HEK293 (cell line): ENCODE results near the gene DVL1.

Experiments
- CTCF ChIA-PET: fragments of 350-600 bp; formaldehyde crosslinking; extraction: SDS; loops from one replicate; lab custom pipeline; 2021; ENCODE audit warnings: antibody characterized with exemption; lab: Yijun Ruan, JAX
- POLR2A ChIA-PET: fragments of 300-600 bp; formaldehyde crosslinking; extraction: SDS; loops from one replicate; lab custom pipeline; 2020; ENCODE audit warnings: antibody characterized with exemption, inconsistent platforms; lab: Yijun Ruan, JAX
- H3K27ac ChIP-seq: fragments of 200-500 bp; sonication (Bioruptor generic); 2 replicates; pipeline ENCODE4 v1.5.1; 2014; ENCODE audit warnings: low read depth, low read length, control low read depth, inconsistent platforms; ENCODE audit errors: extremely low read depth
- H3K36me3 ChIP-seq, 2 experiments: fragments of 200-500 bp in 1 of 2; sonication (Bioruptor generic) in 1 of 2; 1 replicate in 1 of 2; 2 replicates in 1 of 2; pipeline ENCODE4 v1.5.1; 2014 to 2017; ENCODE audit warnings: inconsistent platforms in 2 of 2, low read length in 2 of 2; ENCODE audit not compliant: control insufficient read depth in 2 of 2, insufficient read depth in 1 of 2
- H3K4me1 ChIP-seq: fragments of 200-500 bp; sonication (Bioruptor generic); 2 replicates; pipeline ENCODE4 v1.5.1; 2014; ENCODE audit warnings: mild to moderate bottlenecking, low read length, inconsistent platforms; ENCODE audit not compliant: control insufficient read depth, insufficient read depth
- H3K4me3 ChIP-seq: 2 replicates; pipeline ENCODE4 v1.5.1; 2011; ENCODE audit warnings: low read depth, mild to moderate bottlenecking, control low read depth, low read length, moderate library complexity
- H3K9me3 ChIP-seq: fragments of 200-500 bp; sonication (Bioruptor generic); 2 replicates; pipeline ENCODE4 v1.5.1; 2014; ENCODE audit warnings: low read depth, low read length, inconsistent platforms; ENCODE audit not compliant: control insufficient read depth, insufficient read depth
- HOXA7 ChIP-seq: sonication (generic); formaldehyde crosslinking; IDR thresholded peaks from 2 replicates; pipeline ENCODE4 v1.8.1; 2022; ENCODE audit warnings: missing genetic modification reagents, borderline replicate concordance
- KLF16 ChIP-seq: fragments of 450-650 bp; formaldehyde crosslinking; IDR thresholded peaks from 2 replicates; pipeline ENCODE4 v1.5.1; 2017; ENCODE audit warnings: missing biosample characterization, missing genetic modification characterization
- PRDM1 ChIP-seq: fragments of 450-650 bp; formaldehyde crosslinking; IDR thresholded peaks from 2 replicates; pipeline ENCODE4; 2016; ENCODE audit warnings: missing biosample characterization, missing genetic modification characterization
- ZBTB21 ChIP-seq: fragments of 450-650 bp; formaldehyde crosslinking; IDR thresholded peaks from 2 replicates; pipeline ENCODE4 v1.5.1; 2017; ENCODE audit warnings: missing biosample characterization, missing genetic modification characterization
- ZNF10 ChIP-seq: fragments of 450-650 bp; formaldehyde crosslinking; IDR thresholded peaks from 2 replicates; pipeline ENCODE4 v1.5.1; 2017; ENCODE audit warnings: missing biosample characterization, missing genetic modification characterization
- ZNF114 ChIP-seq: fragments of 450-650 bp; formaldehyde crosslinking; IDR thresholded peaks from 2 replicates; pipeline ENCODE4 v1.5.0; 2017; ENCODE audit warnings: missing biosample characterization, missing genetic modification characterization
- ZNF121 ChIP-seq: fragments of 450-650 bp; formaldehyde crosslinking; IDR thresholded peaks from 2 replicates; pipeline ENCODE4 v1.5.1; 2016; ENCODE audit warnings: missing biosample characterization, missing genetic modification characterization
- ZNF146 ChIP-seq: fragments of 450-650 bp; formaldehyde crosslinking; IDR thresholded peaks from 2 replicates; pipeline ENCODE4 v1.5.1; 2016; ENCODE audit warnings: missing biosample characterization, missing genetic modification characterization
- ZNF23 ChIP-seq: fragments of 450-650 bp; formaldehyde crosslinking; IDR thresholded peaks from 2 replicates; pipeline ENCODE4 v1.5.1; 2016; ENCODE audit warnings: missing biosample characterization, missing genetic modification characterization, borderline replicate concordance
- ZNF302 ChIP-seq: fragments of 450-650 bp; formaldehyde crosslinking; IDR thresholded peaks from 2 replicates; pipeline ENCODE4 v1.5.1; 2016; ENCODE audit warnings: missing biosample characterization, missing genetic modification characterization, low read depth
- ZNF324 ChIP-seq: fragments of 450-650 bp; formaldehyde crosslinking; IDR thresholded peaks from 2 replicates; pipeline ENCODE4 v1.5.1; 2016; ENCODE audit warnings: missing biosample characterization, missing genetic modification characterization
- ZNF416 ChIP-seq: fragments of 450-650 bp; formaldehyde crosslinking; IDR thresholded peaks from 2 replicates; pipeline ENCODE4 v1.5.1; 2016; ENCODE audit warnings: missing biosample characterization, missing genetic modification characterization
- ZNF426 ChIP-seq: fragments of 450-650 bp; formaldehyde crosslinking; IDR thresholded peaks from 2 replicates; pipeline ENCODE4 v1.5.1; 2017; ENCODE audit warnings: missing biosample characterization, missing genetic modification characterization, mild to moderate bottlenecking, inconsistent platforms, moderate library complexity
- ZNF704 ChIP-seq: fragments of 450-650 bp; formaldehyde crosslinking; IDR thresholded peaks from 2 replicates; pipeline ENCODE4 v1.5.1; 2016; ENCODE audit warnings: missing biosample characterization, missing genetic modification characterization
- ZNF792 ChIP-seq: fragments of 450-650 bp; formaldehyde crosslinking; IDR thresholded peaks from 2 replicates; pipeline ENCODE4 v1.5.1; 2016; ENCODE audit warnings: missing biosample characterization, missing genetic modification characterization
- TF ChIP-seq, protein P1 (sequence below): fragments of 450-650 bp; formaldehyde crosslinking; IDR thresholded peaks from 2 replicates; pipeline ENCODE4 v1.5.1; 2016; ENCODE audit warnings: missing biosample characterization, missing genetic modification characterization, borderline replicate concordance
- TF ChIP-seq, protein P2 (sequence below): fragments of 450-650 bp; formaldehyde crosslinking; IDR thresholded peaks from 2 replicates; pipeline ENCODE4 v1.5.1; 2016; ENCODE audit warnings: missing biosample characterization, missing genetic modification characterization

The DVL1 gene

GRCh38 chr1:1391225-1391624 lies 42.0 kb upstream of the DVL1 start:
- Histone ChIP-seq H3K4me3 (no peak overlapping the region), H3K9me3 (no peaks in the 10 kb centered on the region), H3K4me1 (no peaks in the 10 kb centered on the region), H3K27ac (no peak overlapping the region), H3K36me3 (peaks cover 68 to 100% of the 10 kb centered on the region in 2 experiments)
- no peak for TF ChIP-seq ZNF302
- no peak for TF ChIP-seq HOXA7 (CRISPR knock-in tag)
- TF ChIP-seq ZNF10: no peak
- no peak for TF ChIP-seq ZNF416 (tag by site-specific recombination)
- no peak for TF ChIP-seq ZBTB21 (tag by site-specific recombination)
- no peak for TF ChIP-seq ZNF792 (tag by site-specific recombination)
- no peak for TF ChIP-seq ZNF704 (tag by site-specific recombination)
- no peak for TF ChIP-seq ZNF146 (tag by site-specific recombination)
- TF ChIP-seq, protein P1, sequence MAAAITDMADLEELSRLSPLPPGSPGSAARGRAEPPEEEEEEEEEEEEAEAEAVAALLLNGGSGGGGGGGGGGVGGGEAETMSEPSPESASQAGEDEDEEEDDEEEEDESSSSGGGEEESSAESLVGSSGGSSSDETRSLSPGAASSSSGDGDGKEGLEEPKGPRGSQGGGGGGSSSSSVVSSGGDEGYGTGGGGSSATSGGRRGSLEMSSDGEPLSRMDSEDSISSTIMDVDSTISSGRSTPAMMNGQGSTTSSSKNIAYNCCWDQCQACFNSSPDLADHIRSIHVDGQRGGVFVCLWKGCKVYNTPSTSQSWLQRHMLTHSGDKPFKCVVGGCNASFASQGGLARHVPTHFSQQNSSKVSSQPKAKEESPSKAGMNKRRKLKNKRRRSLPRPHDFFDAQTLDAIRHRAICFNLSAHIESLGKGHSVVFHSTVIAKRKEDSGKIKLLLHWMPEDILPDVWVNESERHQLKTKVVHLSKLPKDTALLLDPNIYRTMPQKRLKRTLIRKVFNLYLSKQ (tag by site-specific recombination): no peak
- ChIA-PET POLR2A (interaction anchor here (0.9 to 1.2 kb wide), 2 partner anchors 9 to 43 kb away, joined by 3 read pairs; no protein-coding TSS in a partner anchor), CTCF (interaction anchor here (0.6 to 2.2 kb wide), 6 partner anchors 9 to 113 kb away, joined by 3 to 9 read pairs (median 4); partner anchors contain the start of gene ATAD3C)

DNA sequence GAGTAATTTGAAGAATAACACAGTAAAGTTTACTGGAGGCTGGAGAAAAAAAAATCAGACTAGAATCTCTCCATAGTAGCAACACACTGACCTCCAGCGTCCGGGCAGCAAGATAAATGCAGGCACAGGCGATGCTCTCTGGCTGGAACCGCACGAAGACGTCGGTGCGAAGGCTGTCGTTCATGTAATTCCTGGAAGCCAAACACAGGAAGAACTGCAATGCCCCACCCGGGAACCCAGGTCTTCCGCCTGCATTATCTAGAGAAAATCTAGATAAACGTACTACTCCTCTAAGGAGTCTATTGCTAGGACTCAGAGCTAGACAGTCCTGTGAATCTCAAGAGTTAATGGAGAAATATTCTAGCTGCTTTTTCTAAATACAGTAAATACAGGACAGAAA lies 41.5 kb upstream of the DVL1 start:
- Histone ChIP-seq H3K4me3 (no peak overlapping the region), H3K36me3 (peaks cover 70 to 100% of the 10 kb centered on the region in 2 experiments), H3K9me3 (no peaks in the 10 kb centered on the region), H3K27ac (no peak overlapping the region), H3K4me1 (no peaks in the 10 kb centered on the region)
- ChIA-PET CTCF (interaction anchor here (0.6 to 2.2 kb wide), 2 partner anchors 13 to 18 kb away, joined by 4 to 9 read pairs; no protein-coding TSS in a partner anchor), POLR2A (interaction anchor here (1.2 kb wide), 1 partner anchor 9 kb away, joined by 3 read pairs; no protein-coding TSS in a partner anchor)
- no peak for TF ChIP-seq PRDM1
- TF ChIP-seq, protein P2, sequence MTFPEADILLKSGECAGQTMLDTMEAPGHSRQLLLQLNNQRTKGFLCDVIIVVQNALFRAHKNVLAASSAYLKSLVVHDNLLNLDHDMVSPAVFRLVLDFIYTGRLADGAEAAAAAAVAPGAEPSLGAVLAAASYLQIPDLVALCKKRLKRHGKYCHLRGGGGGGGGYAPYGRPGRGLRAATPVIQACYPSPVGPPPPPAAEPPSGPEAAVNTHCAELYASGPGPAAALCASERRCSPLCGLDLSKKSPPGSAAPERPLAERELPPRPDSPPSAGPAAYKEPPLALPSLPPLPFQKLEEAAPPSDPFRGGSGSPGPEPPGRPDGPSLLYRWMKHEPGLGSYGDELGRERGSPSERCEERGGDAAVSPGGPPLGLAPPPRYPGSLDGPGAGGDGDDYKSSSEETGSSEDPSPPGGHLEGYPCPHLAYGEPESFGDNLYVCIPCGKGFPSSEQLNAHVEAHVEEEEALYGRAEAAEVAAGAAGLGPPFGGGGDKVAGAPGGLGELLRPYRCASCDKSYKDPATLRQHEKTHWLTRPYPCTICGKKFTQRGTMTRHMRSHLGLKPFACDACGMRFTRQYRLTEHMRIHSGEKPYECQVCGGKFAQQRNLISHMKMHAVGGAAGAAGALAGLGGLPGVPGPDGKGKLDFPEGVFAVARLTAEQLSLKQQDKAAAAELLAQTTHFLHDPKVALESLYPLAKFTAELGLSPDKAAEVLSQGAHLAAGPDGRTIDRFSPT: no peak
- no peak for TF ChIP-seq ZNF121 (tag by site-specific recombination)
- no peak for TF ChIP-seq ZNF23 (tag by site-specific recombination)
- no peak for TF ChIP-seq ZNF114 (tag by site-specific recombination)

DNA sequence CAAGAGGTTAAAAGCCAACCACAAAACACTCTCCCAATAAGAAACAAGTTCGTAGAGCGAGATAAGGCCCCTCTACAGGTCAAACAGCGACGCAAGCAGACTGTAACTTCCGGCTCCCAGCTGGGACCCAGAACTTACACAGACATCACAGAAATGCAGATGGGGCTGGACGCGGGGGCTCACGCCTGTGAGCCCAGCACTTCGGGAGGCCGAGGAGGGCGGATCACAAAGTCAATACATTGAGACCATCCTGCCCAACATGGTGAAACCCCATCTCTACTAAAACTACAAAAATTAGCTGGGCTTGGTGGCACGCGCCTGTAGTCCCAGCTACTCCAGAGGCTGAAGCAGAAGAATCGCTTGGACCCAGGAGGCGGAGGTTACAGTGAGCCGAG lies 38.9 kb upstream of the DVL1 start:
- Histone ChIP-seq H3K4me1 (no peaks in the 10 kb centered on the region), H3K9me3 (no peaks in the 10 kb centered on the region), H3K4me3 (no peak overlapping the region), H3K27ac (no peak overlapping the region), H3K36me3 (peaks cover 51 to 91% of the 10 kb centered on the region in 2 experiments)
- no peak for TF ChIP-seq ZNF324
- TF ChIP-seq ZNF426 (tag by site-specific recombination): no peak
- no peak for TF ChIP-seq KLF16 (tag by site-specific recombination)
- CTCF ChIA-PET: no interaction called here
- POLR2A ChIA-PET: interaction anchor here (0.6 to 4.6 kb wide), 4 partner anchors 10 to 56 kb away, joined by 4 to 15 read pairs (median 5); partner anchors contain the start of genes AURKAIP1 and CCNL2
